NB4 (cell line): ENCODE data around the gene DGCR6L.
"Not testable (repeated sequence)": the region's sequence is repeated elsewhere in the genome, so short reads cannot be mapped to it uniquely, and the experiment has no call there.

ENCODE experiments used
- DNase-seq: peaks from one replicate; pipeline ENCODE4 v3.0.0; 2010; ENCODE audit warnings: low read depth
- H3K4me3 ChIP-seq: one replicate; pipeline ENCODE4 v1.5.1; 2011; ENCODE audit warnings: mild to moderate bottlenecking, low read depth, low read length, moderate library complexity
- MYC ChIP-seq: IDR thresholded peaks from 2 replicates; pipeline ENCODE4 v1.6.1; 2011; ENCODE audit warnings: low read depth, low read length
- POLR2A ChIP-seq: IDR thresholded peaks from 2 replicates; pipeline ENCODE4 v1.6.1; 2011; ENCODE audit warnings: mild to moderate bottlenecking; ENCODE audit not compliant: insufficient read length; ENCODE audit errors: extremely low read depth
- TF ChIP-seq, protein P1 (sequence below): IDR thresholded peaks from 2 replicates; pipeline ENCODE4 v1.6.1; 2011; ENCODE audit warnings: low read depth, low read length

DGCR6L gene

DNA sequence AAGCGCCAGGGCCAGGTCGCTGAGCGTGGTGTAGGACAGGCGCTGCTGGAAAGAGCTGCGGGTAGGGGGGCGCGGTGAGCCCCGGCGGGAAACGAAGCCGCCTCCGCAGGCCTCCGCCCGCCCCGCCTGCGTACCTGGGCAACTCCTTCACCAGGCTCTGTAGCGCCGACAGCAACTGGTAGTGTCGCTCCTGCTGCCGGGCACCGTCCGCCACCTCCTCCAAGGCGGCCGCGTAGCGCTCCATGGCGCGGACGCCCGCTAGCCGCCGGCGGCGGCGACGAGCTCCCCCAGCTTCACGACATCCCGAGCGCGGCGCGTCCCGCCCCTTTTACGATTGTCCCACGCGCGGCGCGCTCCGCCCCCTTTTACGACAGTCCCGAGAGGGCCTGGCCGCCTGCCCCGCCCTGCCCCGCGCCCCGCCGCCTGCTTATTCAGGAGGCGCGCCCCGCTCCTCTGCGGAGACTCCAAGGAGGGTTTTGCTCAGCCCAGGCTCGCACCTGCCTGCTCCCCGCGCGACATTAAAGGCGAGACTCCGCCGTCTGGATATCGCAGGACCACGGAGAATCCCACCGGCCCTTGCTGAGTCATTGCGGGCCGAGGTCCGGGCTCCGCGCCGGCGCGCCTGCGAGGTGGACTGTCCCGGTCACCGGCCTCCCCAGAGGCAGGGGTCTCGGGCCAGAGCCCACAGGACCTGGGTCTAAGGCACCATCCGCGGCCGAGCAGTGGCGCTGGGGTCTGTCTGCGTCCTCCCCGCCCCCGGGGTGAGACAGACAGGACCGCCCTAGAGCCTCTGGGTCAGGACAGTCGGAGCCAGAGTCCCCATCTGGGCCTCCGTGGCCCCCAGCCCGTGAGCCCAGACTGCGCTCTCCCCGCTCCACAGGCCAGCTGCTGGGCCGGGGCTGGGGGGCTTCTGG lies at the start of gene DGCR6L:
Gene DGCR6L (minus strand): TSS at position 316 of the 914 bp plus-strand sequence. CDS start 72 bp downstream, at position 244.
- TF ChIP-seq POLR2A (peak; percentile 50), MYC (peak; percentile 28; the same call in 1 of the 2 replicates)
- TF ChIP-seq, protein P1, sequence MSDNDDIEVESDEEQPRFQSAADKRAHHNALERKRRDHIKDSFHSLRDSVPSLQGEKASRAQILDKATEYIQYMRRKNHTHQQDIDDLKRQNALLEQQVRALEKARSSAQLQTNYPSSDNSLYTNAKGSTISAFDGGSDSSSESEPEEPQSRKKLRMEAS: no peak
- DNase-seq: peak; percentile 96

DNA sequence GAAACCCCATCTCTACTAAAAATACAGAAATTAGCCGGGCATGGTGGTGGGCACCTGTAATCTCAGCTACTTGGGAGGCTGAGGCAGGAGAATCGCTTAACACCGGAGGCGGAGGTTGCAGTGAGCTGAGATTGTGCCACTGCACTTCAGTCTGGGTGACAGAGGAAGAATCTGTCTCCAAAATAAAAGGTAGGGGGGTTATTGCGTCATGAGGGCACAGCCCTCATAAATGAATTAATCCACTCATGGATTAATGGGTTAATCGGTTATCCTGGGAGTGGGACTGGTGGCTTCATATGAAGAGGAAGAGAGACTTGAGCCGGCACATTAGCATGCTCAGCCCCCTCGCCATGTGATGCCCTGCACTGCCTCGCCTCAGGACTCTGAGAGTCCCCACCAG lies 49.0 kb upstream of the DGCR6L start:
- not testable (repeated sequence) for DNase-seq, H3K4me3 ChIP-seq

More for the DNA sequence above, at the start of gene DGCR6L:
- peak within 1 kb of the TSS; percentile 71 for H3K4me3 ChIP-seq

DNA sequence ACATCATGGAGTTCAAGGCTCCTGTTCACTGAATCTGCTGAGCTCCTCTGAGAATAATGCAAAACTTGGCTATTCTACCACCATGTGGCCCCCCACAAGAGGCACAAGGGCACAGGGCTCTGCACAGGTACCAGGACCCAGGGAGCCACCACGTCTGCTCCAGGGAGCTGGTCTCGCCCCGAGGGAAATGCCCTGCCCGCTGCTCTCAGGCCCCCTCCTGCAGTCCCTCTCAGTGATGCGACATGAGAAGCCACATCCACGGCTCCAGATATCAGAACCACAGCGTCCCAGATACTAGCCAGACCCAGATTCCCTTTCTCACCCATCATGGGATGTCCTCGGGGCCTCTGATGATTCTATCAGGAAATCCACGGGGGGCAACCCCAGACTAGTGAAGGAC lies 47.0 kb upstream of the DGCR6L start:
- DNase-seq, H3K4me3 ChIP-seq: not testable (repeated sequence)

DNA sequence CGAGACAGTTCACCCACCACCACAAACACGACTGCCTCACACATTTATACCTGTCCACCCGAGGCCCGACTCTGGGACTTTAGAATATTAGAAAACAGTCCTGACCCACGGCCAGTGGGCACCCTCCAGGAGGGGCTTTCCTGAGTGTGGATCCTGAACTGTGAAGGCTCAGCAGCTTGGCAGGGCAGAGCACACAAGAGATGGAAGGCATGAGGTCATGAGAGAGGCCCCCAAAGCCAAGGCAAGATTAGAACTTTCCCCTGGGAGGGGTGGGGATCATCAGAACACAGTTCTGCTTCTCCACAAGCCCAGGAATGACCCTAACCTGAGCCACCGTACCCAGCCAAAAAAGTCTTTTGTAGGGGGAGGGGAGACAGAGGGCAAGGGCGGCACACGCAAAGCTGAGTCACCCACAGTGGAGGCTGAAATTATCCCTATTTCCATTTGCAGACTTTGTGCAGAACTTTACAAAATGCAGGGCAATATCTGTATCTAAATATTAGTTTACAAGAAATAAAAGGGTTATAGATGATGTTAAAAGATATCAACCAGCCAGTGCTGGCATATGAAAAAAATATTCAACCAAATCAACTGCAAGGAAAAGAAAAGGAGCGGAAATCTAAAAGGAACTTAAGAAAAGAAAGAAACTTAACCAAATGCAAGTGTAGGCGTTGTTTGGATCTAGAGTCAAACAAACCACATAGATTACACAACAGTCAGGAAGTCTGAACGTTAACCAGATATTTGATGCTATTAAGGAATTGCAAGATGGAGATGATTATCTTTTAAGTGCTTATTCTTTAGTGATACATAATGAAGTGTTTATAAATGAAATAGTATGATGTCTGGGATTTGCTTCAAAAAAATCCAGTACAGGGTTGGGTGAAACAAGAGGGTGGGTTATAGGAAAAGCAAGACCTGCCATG lies 44.7 kb upstream of the DGCR6L start:
- H3K4me3 ChIP-seq: not testable (repeated sequence)
- peak; percentile 72 for DNase-seq

DNA sequence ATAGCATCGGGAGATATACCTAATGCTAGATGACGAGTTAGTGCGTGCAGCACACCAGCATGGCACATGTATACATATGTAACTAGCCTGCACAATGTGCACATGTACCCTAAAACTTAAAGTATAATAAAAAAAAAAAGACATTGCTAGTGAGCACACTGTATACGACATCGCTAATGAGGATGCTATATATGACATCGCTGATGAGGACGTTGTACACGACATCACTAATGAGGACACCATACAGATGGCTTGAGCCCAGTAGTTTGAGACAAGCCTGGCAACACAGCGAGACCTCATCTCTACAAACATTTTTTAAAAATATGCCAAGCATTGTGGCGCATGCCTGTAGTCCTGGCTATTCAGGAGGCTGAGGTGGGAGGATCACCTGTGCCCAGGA lies 42.5 kb upstream of the DGCR6L start:
- DNase-seq, H3K4me3 ChIP-seq: not testable (repeated sequence)

DNA sequence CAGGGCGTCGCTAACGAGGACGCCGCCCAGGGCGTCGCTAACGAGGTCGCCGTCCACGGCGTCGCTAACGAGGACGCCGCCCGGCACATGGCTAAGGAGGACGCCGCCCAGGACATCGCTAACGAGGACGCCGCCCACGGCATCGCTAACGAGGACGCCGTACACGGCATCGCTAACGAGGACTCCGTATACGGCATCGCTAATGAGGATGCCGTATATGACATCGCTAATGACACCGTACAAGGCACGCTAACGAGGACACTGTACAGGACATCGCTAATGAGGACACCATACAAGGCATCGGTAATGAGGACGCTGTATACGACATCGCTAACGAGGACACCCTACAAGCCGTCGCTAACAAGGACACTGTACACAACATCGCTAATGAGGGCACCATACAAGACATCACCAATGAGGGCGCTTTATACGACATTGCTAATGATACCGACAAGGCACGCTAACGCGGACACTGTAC lies 41.9 kb upstream of the DGCR6L start:
- not testable (repeated sequence) for DNase-seq, H3K4me3 ChIP-seq

DNA sequence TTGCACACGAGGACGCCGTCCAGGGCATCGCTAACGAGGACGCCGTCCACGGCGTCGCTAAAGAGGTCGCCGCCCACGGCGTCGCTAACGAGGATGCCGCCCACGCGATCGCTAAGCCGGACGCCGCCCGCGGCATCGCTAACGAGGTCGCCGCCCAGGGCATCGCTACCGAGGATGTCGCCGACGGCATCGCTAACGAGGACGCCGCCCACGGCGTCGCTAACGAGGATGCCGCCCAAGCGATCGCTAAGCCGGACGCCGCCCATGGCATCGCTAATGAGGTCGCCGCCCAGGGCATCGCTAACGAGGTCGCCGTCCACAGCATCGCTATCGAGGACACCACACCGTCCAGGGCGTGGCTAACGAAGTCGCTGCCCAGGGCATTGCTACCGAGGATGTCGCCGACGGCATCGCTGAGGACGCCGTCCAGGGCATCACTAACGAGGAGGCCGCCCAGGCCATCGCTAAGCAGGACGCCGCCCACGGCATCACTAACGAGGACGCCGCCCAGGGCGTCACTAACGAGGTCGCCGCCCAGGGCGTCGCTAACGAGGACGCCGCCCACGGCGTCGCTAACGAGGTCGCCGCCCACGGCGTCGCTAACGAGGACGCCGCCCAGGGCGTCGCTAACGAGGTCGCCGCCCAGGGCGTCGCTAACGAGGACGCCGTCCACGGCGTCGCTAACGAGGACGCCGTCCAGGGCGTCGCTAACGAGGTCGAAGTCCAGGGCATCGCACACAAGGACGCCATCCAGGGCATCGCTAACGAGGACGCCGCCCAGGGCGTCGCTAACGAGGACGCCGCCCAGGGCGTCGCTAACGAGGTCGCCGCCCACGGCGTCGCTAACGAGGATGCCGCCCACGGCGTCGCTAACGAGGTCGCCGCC lies 41.2 kb upstream of the DGCR6L start:
- not testable (repeated sequence) for DNase-seq, H3K4me3 ChIP-seq

DNA sequence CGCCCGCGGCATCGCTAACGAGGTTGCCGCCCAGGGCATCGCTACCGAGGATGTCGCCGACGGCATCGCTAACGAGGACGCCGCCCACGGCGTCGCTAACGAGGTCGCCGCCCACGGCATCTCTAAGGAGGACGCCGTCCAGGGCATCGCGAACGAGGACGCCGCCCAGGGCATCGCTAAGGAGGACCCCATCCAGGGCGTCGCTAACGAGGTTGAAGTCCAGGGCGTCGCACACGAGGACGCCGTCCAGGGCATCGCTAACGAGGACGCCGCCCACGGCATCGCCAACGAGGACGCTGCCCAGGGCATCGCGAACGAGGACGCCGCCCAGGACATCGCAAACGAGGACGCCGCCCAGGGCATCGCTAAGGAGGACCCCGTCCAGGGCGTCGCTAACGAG lies 40.4 kb upstream of the DGCR6L start:
- not testable (repeated sequence) for DNase-seq, H3K4me3 ChIP-seq

DNA sequence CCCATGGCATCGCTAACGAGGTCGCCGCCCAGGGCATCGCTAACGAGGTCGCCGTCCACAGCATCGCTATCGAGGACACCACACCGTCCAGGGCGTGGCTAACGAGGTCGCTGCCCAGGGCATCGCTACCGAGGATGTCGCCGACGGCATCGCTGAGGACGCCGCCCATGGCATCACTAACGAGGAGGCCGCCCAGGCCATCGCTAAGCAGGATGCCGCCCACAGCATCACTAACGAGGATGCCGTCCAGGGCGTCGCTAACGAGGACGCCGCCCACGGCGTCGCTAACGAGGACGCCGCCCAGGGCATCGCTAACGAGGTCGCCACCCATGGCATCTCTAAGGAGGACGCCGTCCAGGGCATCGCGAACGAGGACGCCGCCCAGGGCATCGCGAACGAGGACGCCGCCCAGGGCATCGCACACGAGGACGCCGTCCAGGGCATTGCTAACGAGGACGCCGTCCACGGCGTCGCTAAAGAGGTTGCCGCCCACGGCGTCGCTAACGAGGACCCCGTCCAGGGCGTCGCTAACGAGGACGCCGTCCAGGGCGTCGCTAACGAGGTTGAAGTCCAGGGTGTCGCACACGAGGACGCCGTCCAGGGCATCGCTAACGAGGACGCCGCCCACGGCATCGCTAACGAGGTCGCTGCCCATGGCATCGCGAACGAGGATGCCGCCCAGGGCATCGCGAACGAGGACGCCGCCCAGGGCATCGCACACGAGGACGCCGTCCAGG lies 38.8 kb upstream of the DGCR6L start:
- H3K4me3 ChIP-seq, DNase-seq: not testable (repeated sequence)

DNA sequence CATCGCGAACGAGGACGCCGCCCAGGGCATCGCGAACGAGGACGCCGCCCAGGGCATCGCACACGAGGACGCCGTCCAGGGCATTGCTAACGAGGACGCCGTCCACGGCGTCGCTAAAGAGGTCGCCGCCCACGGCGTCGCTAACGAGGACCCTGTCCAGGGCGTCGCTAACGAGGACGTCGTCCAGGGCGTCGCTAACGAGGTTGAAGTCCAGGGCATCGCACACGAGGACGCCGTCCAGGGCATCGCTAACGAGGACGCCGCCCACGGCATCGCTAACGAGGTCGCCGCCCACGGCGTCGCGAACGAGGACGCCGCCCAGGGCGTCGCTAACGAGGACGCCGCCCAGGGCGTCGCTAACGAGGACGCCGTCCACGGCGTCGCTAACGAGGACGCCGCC lies 38.1 kb upstream of the DGCR6L start:
- H3K4me3 ChIP-seq, DNase-seq: not testable (repeated sequence)

DNA sequence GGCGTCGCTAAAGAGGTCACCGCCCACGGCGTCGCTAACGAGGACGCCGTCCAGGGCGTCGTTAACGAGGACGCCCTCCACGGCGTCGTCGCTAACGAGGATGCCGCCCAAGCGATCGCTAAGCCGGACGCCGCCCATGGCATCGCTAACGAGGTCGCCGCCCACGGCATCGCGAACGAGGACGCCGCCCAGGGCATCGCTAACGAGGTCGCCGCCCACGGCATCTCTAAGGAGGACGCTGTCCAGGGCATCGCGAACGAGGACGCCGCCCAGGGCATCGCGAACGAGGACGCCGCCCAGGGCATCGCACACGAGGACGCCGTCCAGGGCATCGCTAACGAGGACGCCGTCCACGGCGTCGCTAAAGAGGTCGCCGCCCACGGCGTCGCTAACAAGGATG lies 37.0 kb upstream of the DGCR6L start:
- not testable (repeated sequence) for H3K4me3 ChIP-seq, DNase-seq

DNA sequence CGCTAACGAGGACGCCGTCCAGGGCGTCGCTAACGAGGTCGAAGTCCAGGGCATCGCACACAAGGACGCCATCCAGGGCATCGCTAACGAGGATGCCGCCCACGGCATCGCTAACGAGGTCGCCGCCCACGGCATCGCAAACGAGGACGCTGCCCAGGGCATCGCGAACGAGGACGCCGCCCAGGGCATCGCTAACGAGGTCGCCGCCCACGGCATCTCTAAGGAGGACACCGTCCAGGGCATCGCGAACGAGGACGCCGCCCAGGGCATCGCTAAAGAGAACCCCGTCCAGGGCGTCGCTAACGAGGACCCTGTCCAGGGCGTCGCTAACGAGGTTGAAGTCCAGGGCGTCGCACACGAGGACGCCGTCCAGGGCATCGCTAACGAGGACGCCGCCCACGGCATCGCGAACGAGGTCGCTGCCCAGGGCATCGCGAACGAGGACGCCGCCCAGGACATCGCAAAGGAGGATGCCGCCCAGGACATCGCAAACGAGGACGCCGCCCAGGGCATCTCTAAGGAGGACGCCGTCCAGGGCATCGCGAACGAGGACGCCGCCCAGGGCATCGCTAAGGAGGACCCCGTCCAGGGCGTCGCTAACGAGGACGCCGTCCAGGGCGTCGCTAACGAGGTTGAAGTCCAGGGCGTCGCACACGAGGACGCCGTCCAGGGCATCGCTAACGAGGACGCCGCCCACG lies 36.2 kb upstream of the DGCR6L start:
- H3K4me3 ChIP-seq, DNase-seq: not testable (repeated sequence)
